ENCODE results near the gene FCN2. TPM values are rescaled to one million over a fixed set of nuclear protein-coding genes. Genes with fewer than 3 reads are reported as not detected.
"Not testable (repeated sequence)": the region's sequence is repeated elsewhere in the genome, so short reads cannot be mapped to it uniquely, and the experiment has no call there.

The FCN2 gene
- total RNA-seq, 4 donors from 2014 or later = 0.93 to 16.5 TPM; not detected in 2

GRCh38 chr9:134855900-134856377 is 24.7 kb upstream of the FCN2 start:
- H3K27me3 ChIP-seq = no peaks in the 10 kb centered on the region
- 72 to 82% methylated on average over 8 to 9 of the region's 9 CpGs for WGBS, 2 donors
- H3K4me3 ChIP-seq (replicated peaks in 1 of 3) = no peak overlapping the region
- H3K4me1 ChIP-seq = no peaks in the 10 kb centered on the region
- intact Hi-C loops (cut with DNase I) = no loop called here
- TF ChIP-seq POLR2A (IDR thresholded peaks at IDR 0.05) = no peak
- no peak overlapping the region for H3K27ac ChIP-seq
- no peak for DNase-seq
- no peaks in the 10 kb centered on the region for H3K9me3 ChIP-seq
- H3K36me3 ChIP-seq = no peaks in the 10 kb centered on the region

GRCh38 chr9:134857451-134857850 is 23.2 kb upstream of the FCN2 start:
- H3K27ac ChIP-seq; H3K4me1 ChIP-seq; H3K27me3 ChIP-seq; H3K9me3 ChIP-seq; intact Hi-C loops (cut with DNase I); DNase-seq; H3K4me3 ChIP-seq (replicated peaks in 1 of 3); H3K36me3 ChIP-seq: not testable (repeated sequence)
- 89 to 99% methylated on average over 2 of the region's 2 CpGs for WGBS, 2 donors

GRCh38 chr9:134858051-134858841 is 22.4 kb upstream of the FCN2 start:
- Histone ChIP-seq H3K4me3 (replicated peaks in 1 of 3) (no peak overlapping the region), H3K9me3 (no peaks in the 10 kb centered on the region), H3K4me1 (no peaks in the 10 kb centered on the region), H3K36me3 (no peaks in the 10 kb centered on the region), H3K27ac (no peak overlapping the region), H3K27me3 (no peaks in the 10 kb centered on the region)
- no peak for TF ChIP-seq CTCF (IDR thresholded peaks at IDR 0.05)
- no peak for TF ChIP-seq POLR2A (IDR thresholded peaks at IDR 0.05)
- DNase-seq = peak; percentile 22 to 56
- intact Hi-C loops (cut with DNase I) = no loop called here
- 65 to 71% methylated on average over 11 of the region's 11 CpGs for whole genome bisulfite sequencing, 2 donors

- Histone ChIP-seq H3K4me3 (replicated peaks in 1 of 3) (no peak overlapping the region), H3K27ac (no peak overlapping the region), H3K4me1 (peaks cover 0 to 10% of the 10 kb centered on the region in 2 donors), H3K27me3 (no peaks in the 10 kb centered on the region), H3K9me3 (no peaks in the 10 kb centered on the region), H3K36me3 (no peaks in the 10 kb centered on the region)
- DNase-seq = no peak
- intact Hi-C loops (cut with DNase I) = no loop called here
- TF ChIP-seq POLR2A (IDR thresholded peaks at IDR 0.05) (no peak), CTCF (IDR thresholded peaks at IDR 0.05) (no peak)
- 81 to 82% methylated on average over 13 of the region's 13 CpGs for WGBS, 2 donors
Observed at GRCh38 chr9:134860510-134860909, 20.1 kb upstream of the FCN2 start.

GRCh38 chr9:134861595-134862334 is 18.8 kb upstream of the FCN2 start:
- TF ChIP-seq POLR2A (IDR thresholded peaks at IDR 0.05) = no peak
- no peak for TF ChIP-seq CTCF (IDR thresholded peaks at IDR 0.05)
- Histone ChIP-seq H3K27ac (no peak overlapping the region), H3K4me1 (peaks cover 0 to 10% of the 10 kb centered on the region in 2 donors), H3K36me3 (no peaks in the 10 kb centered on the region), H3K4me3 (replicated peaks in 1 of 3) (no peak overlapping the region), H3K27me3 (no peaks in the 10 kb centered on the region), H3K9me3 (no peaks in the 10 kb centered on the region)
- 88 to 93% methylated on average over 17 of the region's 17 CpGs for WGBS, 2 donors
- intact Hi-C loops (cut with DNase I) = no loop called here
- no peak for DNase-seq
